IMR-90 (cell line): ENCODE data around the gene RAX2. TPM values are rescaled to one million over a fixed set of nuclear protein-coding genes. Genes with fewer than 3 reads are reported as not detected.

Source experiments
- ATAC-seq: fragments of 200-7000 bp; cut with Tn5 transposase; 2 replicates; pipeline ENCODE4 v1.9.1; 2020; ENCODE audit warnings: low read depth, mild to moderate bottlenecking, moderate library complexity
- BruUV-seq: library from RNA; stranded (reverse); fragments of 400-500 nt; replicated peaks from 2 replicates; lab custom pipeline; 2021; lab: Mats Ljungman, UMichigan
- CTCF ChIA-PET: fragments of 300-600 bp; formaldehyde crosslinking; extraction: SDS; loops from one replicate; lab custom pipeline; 2021; ENCODE audit warnings: antibody characterized with exemption; lab: Yijun Ruan, JAX
- POLR2A ChIA-PET: fragments of 300-600 bp; sonication (Branson Sonifier 250); formaldehyde crosslinking; loops from one replicate; lab custom pipeline; 2022; ENCODE audit warnings: antibody characterized with exemption; ENCODE audit not compliant: unreplicated experiment; lab: Charles Lee
- DNase-seq: peaks from one replicate; pipeline ENCODE4 v3.0.0; 2013
- H2AFZ ChIP-seq: replicated peaks from 2 replicates; pipeline ENCODE3; 2013; ENCODE audit warnings: low read length, mild to moderate bottlenecking; ENCODE audit not compliant: poor library complexity
- H2AK5ac ChIP-seq: 2 replicates; pipeline ENCODE4 v1.6.1; 2013; ENCODE audit warnings: low read depth, low read length, inconsistent platforms
- H2AK9ac ChIP-seq: replicated peaks from 2 replicates; pipeline ENCODE3; 2013; ENCODE audit warnings: mild to moderate bottlenecking, low read depth, low read length, moderate library complexity; ENCODE audit not compliant: poor library complexity
- H2BK120ac ChIP-seq: 2 replicates; pipeline ENCODE4 v1.6.1; 2013; ENCODE audit warnings: low read depth, low read length, inconsistent platforms
- H2BK15ac ChIP-seq: 3 replicates; pipeline ENCODE4 v1.6.1; 2013; ENCODE audit warnings: low read depth, low read length, inconsistent platforms
- H2BK20ac ChIP-seq: 2 replicates; pipeline ENCODE4 v1.6.1; 2013; ENCODE audit warnings: low read depth, mild to moderate bottlenecking, inconsistent platforms, low read length, moderate library complexity
- H2BK5ac ChIP-seq: 2 replicates; pipeline ENCODE4 v1.6.1; 2013; ENCODE audit warnings: mild to moderate bottlenecking, low read depth, low read length, inconsistent platforms; ENCODE audit not compliant: poor library complexity, severe bottlenecking
- H3K14ac ChIP-seq: replicated peaks from 2 replicates; pipeline ENCODE4 v1.6.1; 2013; ENCODE audit warnings: low read depth, low read length, inconsistent platforms
- H3K18ac ChIP-seq: 2 replicates; pipeline ENCODE4 v1.6.1; 2013; ENCODE audit warnings: low read depth, low read length, control low read depth
- H3K23ac ChIP-seq: 2 replicates; pipeline ENCODE4 v1.6.1; 2013; ENCODE audit warnings: low read depth, low read length, inconsistent platforms
- H3K27ac ChIP-seq: 2 replicates; pipeline ENCODE4 v1.5.1; 2013; ENCODE audit warnings: mild to moderate bottlenecking, control low read depth, low read length; ENCODE audit not compliant: insufficient read depth
- H3K27me3 ChIP-seq: 2 replicates; pipeline ENCODE4 v1.6.1; 2013; ENCODE audit warnings: low read length; ENCODE audit not compliant: control insufficient read depth, insufficient read depth
- H3K36me3 ChIP-seq: 2 replicates; pipeline ENCODE4 v1.6.1; 2013; ENCODE audit warnings: low read length, mixed read lengths; ENCODE audit not compliant: control insufficient read depth, insufficient read depth
- H3K4ac ChIP-seq: 2 replicates; pipeline ENCODE4 v1.6.1; 2013; ENCODE audit warnings: low read depth, low read length, inconsistent platforms
- H3K4me1 ChIP-seq: 2 replicates; pipeline ENCODE4 v1.6.1; 2013; ENCODE audit warnings: low read length, mixed read lengths; ENCODE audit not compliant: control insufficient read depth, insufficient read depth
- H3K4me2 ChIP-seq: 2 replicates; pipeline ENCODE4 v1.6.1; 2013; ENCODE audit warnings: low read depth, mild to moderate bottlenecking, control low read depth, low read length, moderate library complexity
- H3K4me3 ChIP-seq: 2 replicates; pipeline ENCODE4 v1.5.1; 2013; ENCODE audit warnings: low read depth, mild to moderate bottlenecking, control low read depth, low read length, moderate library complexity; ENCODE audit not compliant: insufficient read depth
- H3K56ac ChIP-seq: 2 replicates; pipeline ENCODE4 v1.6.1; 2013; ENCODE audit warnings: low read length, inconsistent platforms; ENCODE audit not compliant: insufficient read depth; ENCODE audit errors: extremely low read depth
- H3K79me1 ChIP-seq, 2 experiments: 2 replicates each; pipeline ENCODE4 v1.6.1; 2013; ENCODE audit warnings: low read length in 2 of 2, inconsistent platforms in 1 of 2, low read depth in 1 of 2
- H3K9ac ChIP-seq: 2 replicates; pipeline ENCODE4 v1.6.1; 2013; ENCODE audit warnings: low read depth, low read length, control low read depth
- H3K9me1 ChIP-seq: 2 replicates; pipeline ENCODE4 v1.6.1; 2013; ENCODE audit warnings: low read length, inconsistent platforms; ENCODE audit not compliant: insufficient read depth
- H3K9me3 ChIP-seq: 2 replicates; pipeline ENCODE4 v1.6.1; 2013; ENCODE audit warnings: low read length; ENCODE audit not compliant: control insufficient read depth, insufficient read depth
- H4K20me1 ChIP-seq: 2 replicates; pipeline ENCODE4 v1.6.1; 2013; ENCODE audit warnings: low read length, inconsistent platforms; ENCODE audit not compliant: insufficient read depth
- H4K5ac ChIP-seq: 2 replicates; pipeline ENCODE4 v1.6.1; 2013; ENCODE audit warnings: mild to moderate bottlenecking, low read depth, low read length, control low read depth
- H4K8ac ChIP-seq, 2 experiments: 2 replicates each; pipeline ENCODE4 v1.6.1; 2013; ENCODE audit warnings: low read depth in 2 of 2, low read length in 2 of 2, control low read depth in 1 of 2, inconsistent platforms in 1 of 2
- H4K91ac ChIP-seq: 2 replicates; pipeline ENCODE4 v1.6.1; 2013; ENCODE audit warnings: low read depth, low read length, inconsistent platforms; ENCODE audit not compliant: insufficient read depth
- BHLHE40 ChIP-seq: fragments of 150-350 bp; IDR thresholded peaks from 2 replicates; pipeline ENCODE4 v1.6.1; 2016; ENCODE audit warnings: mild to moderate bottlenecking, low read depth, low read length
- CEBPB ChIP-seq: IDR thresholded peaks from 2 replicates; pipeline ENCODE4 v1.6.1; 2012; ENCODE audit warnings: low read depth, low read length, improper control_type of control experiment
- FOS ChIP-seq: fragments of 150-350 bp; IDR thresholded peaks from 2 replicates; pipeline ENCODE4 v1.6.1; 2016; ENCODE audit warnings: low read depth, low read length
- MAZ ChIP-seq: IDR thresholded peaks from 2 replicates; pipeline ENCODE4 v1.6.1; 2012; ENCODE audit warnings: low read depth, mild to moderate bottlenecking, low read length, improper control_type of control experiment, moderate library complexity, borderline replicate concordance
- MXI1 ChIP-seq: IDR thresholded peaks from 2 replicates; pipeline ENCODE4 v1.6.1; 2012; ENCODE audit warnings: low read depth, mild to moderate bottlenecking, low read length, moderate library complexity, borderline replicate concordance
- NFE2L2 ChIP-seq: fragments of 150-350 bp; IDR thresholded peaks from 2 replicates; pipeline ENCODE4 v1.6.1; 2016; ENCODE audit warnings: low read depth, mild to moderate bottlenecking, low read length
- POLR2A ChIP-seq: IDR thresholded peaks from 2 replicates; pipeline ENCODE4 v1.6.1; 2012; ENCODE audit warnings: mild to moderate bottlenecking, low read depth, low read length
- RAD21 ChIP-seq: IDR thresholded peaks from 2 replicates; pipeline ENCODE4 v1.6.1; 2012; ENCODE audit warnings: low read length, improper control_type of control experiment
- RFX5 ChIP-seq: IDR thresholded peaks from 2 replicates; pipeline ENCODE4 v1.8.0; 2012; ENCODE audit warnings: low read depth, mild to moderate bottlenecking, low read length, moderate library complexity
- SMC3 ChIP-seq: fragments of 150-350 bp; IDR thresholded peaks from 2 replicates; pipeline ENCODE4 v1.6.1; 2016; ENCODE audit warnings: low read depth, mild to moderate bottlenecking, antibody characterized with exemption, low read length, moderate library complexity
- WGBS, 2 experiments: methylation state at CpG; one replicate each; pipeline versions ENCODE4 v1.1.5 to v1.1.7; 2013; ENCODE audit warnings: missing lambda C conversion rate in 2 of 2; ENCODE audit not compliant: insufficient read length in 1 of 2; ENCODE audit errors: extremely low coverage in 2 of 2; 5-methylcytosine and 5-hydroxymethylcytosine counted together
- dilution Hi-C: fragments of 300-500 bp; cut with HindIII; formaldehyde crosslinking; loops from one replicate; pipeline ENCODE4 v1.14.3; 2018; ENCODE audit warnings: low sequenced_read_pairs; ENCODE audit not compliant: unreplicated experiment
- in situ Hi-C: fragments of 300-500 bp; cut with MboI; formaldehyde crosslinking; loops from 3 replicates; pipeline ENCODE4 v1.14.3; 2019; ENCODE audit warnings: low sequenced_read_pairs, inconsistent platforms, mixed read lengths
- intact Hi-C: fragments of 100-400 bp; cut with micrococcal nuclease; formaldehyde crosslinking; loops from 2 replicates; pipeline ENCODE4 v1.10.0; 2022
- polyA plus RNA-seq, 3 experiments: library from polyadenylated mRNA; depleted of rRNA; stranded (reverse); fragments of >200 nt; gene quantifications; 2 replicates each; pipeline ENCODE4 v1.2.3, GENCODE V29; 2012; ENCODE audit warnings: low replicate concordance in 1 of 3
- total RNA-seq: library from RNA; depleted of rRNA; stranded (reverse); fragments of >200 nt; gene quantifications from 2 replicates; pipeline ENCODE4 v1.2.3, GENCODE V29; 2012
- TF ChIP-seq, protein P1 (sequence below): fragments of 150-350 bp; IDR thresholded peaks from 2 replicates; pipeline ENCODE4 v1.6.1; 2016; ENCODE audit warnings: low read depth, mild to moderate bottlenecking, low read length, moderate library complexity, borderline replicate concordance
- TF ChIP-seq, protein P2 (sequence below): fragments of 150-350 bp; IDR thresholded peaks from 2 replicates; pipeline ENCODE4 v1.6.1; 2017; ENCODE audit warnings: mild to moderate bottlenecking, antibody characterized with exemption, low read length, low read depth
- TF ChIP-seq, protein P3 (sequence below): conservative IDR thresholded peaks from 2 replicates; pipeline ENCODE4 v1.5.1; 2012; ENCODE audit warnings: mild to moderate bottlenecking, low read depth, low read length, improper control_type of control experiment

The RAX2 gene
- total and polyA plus RNA-seq, 2 of the 4 experiments (the other 2 are of a cell fraction): not detected

DNA sequence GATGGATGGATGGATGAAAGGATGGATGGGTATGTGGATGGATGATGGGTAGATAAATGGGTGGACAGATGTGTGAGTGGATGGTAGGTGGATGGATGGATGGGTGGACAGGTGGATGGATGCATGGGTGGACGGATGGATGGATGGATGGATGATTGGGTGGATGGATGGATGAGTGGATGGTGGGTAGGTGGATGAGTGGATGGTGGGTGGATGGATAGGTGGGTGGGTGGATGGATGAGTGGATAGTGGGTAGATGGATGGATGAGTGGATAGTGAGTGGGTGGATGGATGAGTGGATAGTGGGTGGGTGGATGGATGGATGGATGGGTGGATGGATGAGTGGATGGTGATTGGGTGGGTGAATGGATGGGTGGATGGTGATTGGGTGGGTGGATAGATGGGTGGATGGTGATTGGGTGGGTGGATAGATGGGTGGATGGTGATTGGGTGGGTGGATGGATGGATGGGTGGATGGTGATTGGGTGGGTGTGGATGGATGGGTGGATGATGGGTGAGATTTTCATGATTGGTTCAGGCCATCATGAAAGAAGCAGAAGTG lies 4.5 kb upstream of the RAX2 start:
- TF ChIP-seq, protein P1, sequence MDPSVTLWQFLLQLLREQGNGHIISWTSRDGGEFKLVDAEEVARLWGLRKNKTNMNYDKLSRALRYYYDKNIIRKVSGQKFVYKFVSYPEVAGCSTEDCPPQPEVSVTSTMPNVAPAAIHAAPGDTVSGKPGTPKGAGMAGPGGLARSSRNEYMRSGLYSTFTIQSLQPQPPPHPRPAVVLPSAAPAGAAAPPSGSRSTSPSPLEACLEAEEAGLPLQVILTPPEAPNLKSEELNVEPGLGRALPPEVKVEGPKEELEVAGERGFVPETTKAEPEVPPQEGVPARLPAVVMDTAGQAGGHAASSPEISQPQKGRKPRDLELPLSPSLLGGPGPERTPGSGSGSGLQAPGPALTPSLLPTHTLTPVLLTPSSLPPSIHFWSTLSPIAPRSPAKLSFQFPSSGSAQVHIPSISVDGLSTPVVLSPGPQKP: no peak
- TF ChIP-seq CEBPB: no peak
- TF ChIP-seq RAD21: no peak
- TF ChIP-seq SMC3: no peak
- no peak for TF ChIP-seq FOS
- no peak for TF ChIP-seq MAZ
- TF ChIP-seq, protein P2, sequence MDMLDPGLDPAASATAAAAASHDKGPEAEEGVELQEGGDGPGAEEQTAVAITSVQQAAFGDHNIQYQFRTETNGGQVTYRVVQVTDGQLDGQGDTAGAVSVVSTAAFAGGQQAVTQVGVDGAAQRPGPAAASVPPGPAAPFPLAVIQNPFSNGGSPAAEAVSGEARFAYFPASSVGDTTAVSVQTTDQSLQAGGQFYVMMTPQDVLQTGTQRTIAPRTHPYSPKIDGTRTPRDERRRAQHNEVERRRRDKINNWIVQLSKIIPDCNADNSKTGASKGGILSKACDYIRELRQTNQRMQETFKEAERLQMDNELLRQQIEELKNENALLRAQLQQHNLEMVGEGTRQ: no peak
- TF ChIP-seq, protein P3, sequence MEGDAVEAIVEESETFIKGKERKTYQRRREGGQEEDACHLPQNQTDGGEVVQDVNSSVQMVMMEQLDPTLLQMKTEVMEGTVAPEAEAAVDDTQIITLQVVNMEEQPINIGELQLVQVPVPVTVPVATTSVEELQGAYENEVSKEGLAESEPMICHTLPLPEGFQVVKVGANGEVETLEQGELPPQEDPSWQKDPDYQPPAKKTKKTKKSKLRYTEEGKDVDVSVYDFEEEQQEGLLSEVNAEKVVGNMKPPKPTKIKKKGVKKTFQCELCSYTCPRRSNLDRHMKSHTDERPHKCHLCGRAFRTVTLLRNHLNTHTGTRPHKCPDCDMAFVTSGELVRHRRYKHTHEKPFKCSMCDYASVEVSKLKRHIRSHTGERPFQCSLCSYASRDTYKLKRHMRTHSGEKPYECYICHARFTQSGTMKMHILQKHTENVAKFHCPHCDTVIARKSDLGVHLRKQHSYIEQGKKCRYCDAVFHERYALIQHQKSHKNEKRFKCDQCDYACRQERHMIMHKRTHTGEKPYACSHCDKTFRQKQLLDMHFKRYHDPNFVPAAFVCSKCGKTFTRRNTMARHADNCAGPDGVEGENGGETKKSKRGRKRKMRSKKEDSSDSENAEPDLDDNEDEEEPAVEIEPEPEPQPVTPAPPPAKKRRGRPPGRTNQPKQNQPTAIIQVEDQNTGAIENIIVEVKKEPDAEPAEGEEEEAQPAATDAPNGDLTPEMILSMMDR: no peak
- no peak for TF ChIP-seq NFE2L2
- no peak for TF ChIP-seq RFX5
- no peak for TF ChIP-seq POLR2A
- TF ChIP-seq BHLHE40: no peak
- no peak for TF ChIP-seq MXI1
- no peaks in the 10 kb centered on the region for H4K20me1 ChIP-seq
- ATAC-seq (no peak), DNase-seq (no peak)
- peaks cover 9% of the 10 kb centered on the region for H3K9me3 ChIP-seq
- H4K91ac ChIP-seq: no peak overlapping the region
- ChIA-PET CTCF (no interaction called here), POLR2A (no interaction called here)
- no peaks in the 10 kb centered on the region for H3K9me1 ChIP-seq
- in situ Hi-C loops: no loop called here
- no peak overlapping the region for H3K4me3 ChIP-seq
- no TSS peak for BruUV-seq
- no peak overlapping the region for H3K27ac ChIP-seq
- H3K14ac ChIP-seq: no peak overlapping the region
- H3K9ac ChIP-seq: no peak overlapping the region
- H2AK9ac ChIP-seq: no peak overlapping the region
- H3K18ac ChIP-seq: no peak overlapping the region
- H3K4ac ChIP-seq: no peak overlapping the region
- H3K27me3 ChIP-seq: peaks cover 5% of the 10 kb centered on the region; the same call in 1 of the 2 replicates
- dilution Hi-C loops: no loop called here
- H3K36me3 ChIP-seq: no peaks in the 10 kb centered on the region
- no peak overlapping the region for H2BK5ac ChIP-seq
- no peak overlapping the region for H3K4me2 ChIP-seq
- H4K5ac ChIP-seq: no peak overlapping the region
- no peaks in the 10 kb centered on the region for H3K79me1 ChIP-seq
- H2AFZ ChIP-seq: no peak overlapping the region
- H2AK5ac ChIP-seq: no peak overlapping the region
- whole genome bisulfite sequencing, 2 experiments: 73% methylated on average over 1 of the region's 1 CpG; no CpG with 5 or more reads in 1 of the 2 experiments
- no peak overlapping the region for H3K56ac ChIP-seq
- H2BK120ac ChIP-seq: no peak overlapping the region
- intact Hi-C loops: no loop called here
- H2BK20ac ChIP-seq: no peak overlapping the region
- H3K23ac ChIP-seq: no peak overlapping the region
- no peak overlapping the region for H4K8ac ChIP-seq
- no peaks in the 10 kb centered on the region for H3K4me1 ChIP-seq
- no peak overlapping the region for H2BK15ac ChIP-seq
